NCI-H2196 treated with DMSO at 0.1 percent for 48 hours (cell line): ENCODE measurements around the gene GRIK1.

Experiments used
- DNase-seq: peaks from one replicate; lab custom pipeline; 2025; ENCODE audit not compliant: unreplicated experiment; lab: John Stamatoyannopoulos, UW

Gene GRIK1

DNA sequence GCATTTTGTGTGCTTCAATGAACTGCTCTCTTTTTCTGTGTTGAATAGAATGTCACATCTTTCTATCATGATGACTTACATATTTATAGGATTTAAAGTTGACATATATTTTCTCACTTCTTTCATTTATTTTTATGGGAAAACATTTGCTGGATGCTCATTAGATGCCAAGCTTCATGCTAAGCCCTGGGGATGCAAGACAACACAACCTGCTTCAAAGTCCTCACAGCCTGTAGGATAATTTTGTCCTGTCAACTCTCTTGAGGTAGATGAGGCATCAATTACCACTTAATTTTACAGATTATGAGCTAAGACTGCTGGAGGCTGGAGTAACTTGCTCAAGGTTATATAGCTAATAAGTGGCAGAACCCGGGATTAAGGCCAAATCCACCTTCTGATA lies 264.3 kb downstream of the GRIK1 start:
- no peak for DNase-seq

DNA sequence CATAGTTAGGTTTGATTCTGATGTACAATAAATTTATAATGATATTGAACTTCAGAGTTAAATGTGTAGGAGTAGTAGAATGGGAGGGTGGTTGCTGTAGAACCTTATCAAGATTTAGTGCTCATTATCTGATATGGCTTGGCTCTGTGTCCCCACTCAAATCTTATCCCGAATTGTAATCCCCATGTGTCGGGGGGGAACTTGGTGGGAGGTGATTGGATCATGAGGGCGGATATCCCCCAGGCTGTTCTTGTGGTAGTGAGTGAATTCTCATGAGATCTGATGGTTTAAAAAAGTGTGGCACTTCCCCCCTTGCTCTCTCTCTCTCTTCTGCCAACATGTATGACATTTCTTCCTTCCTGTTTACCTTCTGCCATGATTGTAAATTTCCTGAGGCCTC lies 265.5 kb downstream of the GRIK1 start:
- DNase-seq, result no peak

DNA sequence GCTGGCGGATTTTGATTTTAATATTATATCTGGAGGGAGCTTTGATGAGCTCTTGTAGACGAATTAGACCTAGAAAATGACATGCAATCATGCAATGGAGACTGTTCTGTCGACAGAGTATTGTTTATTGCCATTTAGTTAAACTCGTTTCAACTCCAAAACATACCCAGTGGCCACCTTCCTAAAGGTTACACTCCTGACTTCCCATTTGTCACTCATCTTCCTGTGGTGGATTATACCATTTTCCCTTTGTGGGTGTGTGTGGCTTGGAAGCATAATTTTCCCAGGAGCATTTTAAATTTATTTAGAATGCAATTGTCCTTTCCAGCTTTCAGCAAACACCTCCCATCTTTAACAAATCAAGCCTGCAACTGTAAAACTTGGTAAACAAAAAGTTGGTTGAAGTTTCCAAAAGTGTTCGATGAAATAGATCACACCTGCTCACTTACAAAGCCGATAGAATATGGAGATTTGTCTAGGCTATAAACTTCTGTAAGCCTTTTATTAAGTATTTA lies 266.6 kb downstream of the GRIK1 start:
- no peak for DNase-seq

GRCh38 chr21:29671728-29672127 lies 268.1 kb downstream of the GRIK1 start:
- DNase-seq, result no peak

DNA sequence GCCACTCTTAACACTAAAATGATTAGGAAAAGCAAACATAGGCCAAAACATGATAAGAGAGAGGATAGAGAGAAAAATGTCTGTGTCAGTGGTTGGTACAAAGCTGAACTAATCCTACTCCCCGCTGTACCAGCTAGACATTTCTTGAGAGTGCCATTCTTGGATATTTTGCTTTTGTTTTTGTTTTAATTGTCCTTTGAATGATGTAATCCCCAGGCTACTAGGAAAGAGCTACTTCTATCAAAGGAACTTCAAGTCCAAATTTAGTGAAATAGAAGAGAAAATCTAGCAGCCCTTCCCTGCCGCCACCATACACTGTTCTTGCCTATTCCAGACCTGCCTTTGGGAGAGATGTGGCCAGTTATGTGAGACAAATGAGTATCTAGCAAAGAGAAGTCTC lies 269.6 kb downstream of the GRIK1 start:
- no peak for DNase-seq

- DNase-seq, result no peak
Observed at GRCh38 chr21:29669416-29669815, 270.4 kb downstream of the GRIK1 start.

DNA sequence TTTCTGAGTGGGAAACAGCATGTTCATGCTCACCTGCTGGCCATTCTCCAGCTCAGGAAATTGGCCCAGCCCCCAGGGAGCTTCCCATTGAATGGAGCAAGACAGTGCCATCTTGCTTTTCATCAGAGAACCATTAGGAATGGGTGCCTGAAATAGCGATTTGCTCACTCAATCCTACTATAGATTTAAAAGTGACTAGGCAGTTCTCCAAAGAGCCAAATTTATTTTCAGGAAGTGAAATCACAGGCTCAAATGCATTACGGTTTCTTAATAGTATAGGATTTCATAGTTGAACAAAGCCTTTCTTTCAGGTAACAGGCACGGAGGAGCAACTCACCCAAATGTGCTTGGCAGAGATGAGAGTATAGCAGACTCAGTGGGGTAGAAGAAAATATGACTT lies 272.1 kb downstream of the GRIK1 start:
- DNase-seq, result no peak

- DNase-seq, result no peak
Observed at GRCh38 chr21:29664615-29665014, 275.2 kb downstream of the GRIK1 start.

DNA sequence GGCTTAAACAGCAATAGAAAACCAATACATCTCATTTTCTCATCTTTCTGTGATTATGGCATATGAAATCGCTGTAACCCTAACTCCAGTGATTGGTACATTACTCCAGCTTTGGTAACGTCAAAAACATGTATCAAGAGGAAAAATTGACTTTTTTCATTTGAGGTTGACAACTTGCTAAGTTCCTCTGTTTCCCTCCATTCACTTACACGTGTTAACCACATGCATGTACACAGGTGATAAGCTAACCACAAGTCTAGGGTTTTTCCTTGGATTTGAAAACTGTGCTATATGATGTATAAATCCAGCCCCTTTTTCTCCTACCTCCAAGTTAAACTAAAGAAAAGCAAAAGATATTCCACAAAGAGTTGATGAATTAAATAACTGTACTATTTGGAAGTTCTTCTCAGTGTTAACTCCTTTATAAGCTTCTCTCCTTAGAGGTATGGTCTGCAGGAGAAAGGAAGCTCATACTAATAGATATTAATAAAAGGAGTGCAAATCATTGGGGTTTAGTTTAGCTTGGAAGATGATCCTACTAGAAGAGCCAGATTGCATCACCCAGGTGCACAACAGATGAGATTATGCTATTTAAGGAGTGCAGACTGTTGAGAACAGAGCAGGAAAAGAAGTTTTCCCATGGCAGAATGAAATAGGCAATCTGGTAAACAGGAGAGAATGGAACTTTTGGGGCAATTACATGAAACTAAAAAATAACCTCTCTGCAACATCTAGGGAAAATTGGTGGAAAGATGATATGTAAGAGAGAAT lies 277.9 kb downstream of the GRIK1 start:
- no peak for DNase-seq

DNA sequence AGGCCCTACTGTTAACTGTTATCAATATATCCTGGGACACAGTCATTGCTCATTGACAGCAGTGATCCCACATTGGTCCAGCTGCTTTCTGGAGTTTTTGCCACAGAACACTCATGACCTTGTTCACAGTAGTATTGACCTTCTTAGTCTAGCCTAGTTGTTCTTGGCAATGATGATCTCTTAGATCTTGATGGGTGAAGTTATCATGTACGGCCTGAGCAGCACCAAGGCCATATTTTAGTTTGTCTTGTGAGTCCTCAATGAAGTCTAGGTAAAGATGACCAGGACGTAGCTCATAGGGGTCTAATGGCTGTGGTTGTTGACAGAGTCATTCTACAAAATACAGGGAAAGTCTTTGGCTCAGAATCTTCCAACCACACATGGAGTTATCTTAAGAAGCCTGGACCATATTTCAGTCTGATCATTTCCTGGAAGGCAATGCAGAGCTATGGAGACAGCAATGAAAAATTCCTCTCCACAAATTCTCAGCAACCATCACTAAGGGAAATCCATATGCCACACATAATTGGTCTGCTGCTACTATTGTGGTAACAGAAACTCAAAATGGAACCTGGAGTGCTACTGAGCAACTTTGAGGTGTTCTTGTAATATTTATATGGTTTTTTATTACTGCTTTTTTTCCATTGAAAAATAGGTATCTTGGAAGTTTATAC lies 279.6 kb downstream of the GRIK1 start:
- no peak for DNase-seq

GRCh38 chr21:29658934-29659203 lies 280.9 kb downstream of the GRIK1 start:
- DNase-seq, result no peak

DNA sequence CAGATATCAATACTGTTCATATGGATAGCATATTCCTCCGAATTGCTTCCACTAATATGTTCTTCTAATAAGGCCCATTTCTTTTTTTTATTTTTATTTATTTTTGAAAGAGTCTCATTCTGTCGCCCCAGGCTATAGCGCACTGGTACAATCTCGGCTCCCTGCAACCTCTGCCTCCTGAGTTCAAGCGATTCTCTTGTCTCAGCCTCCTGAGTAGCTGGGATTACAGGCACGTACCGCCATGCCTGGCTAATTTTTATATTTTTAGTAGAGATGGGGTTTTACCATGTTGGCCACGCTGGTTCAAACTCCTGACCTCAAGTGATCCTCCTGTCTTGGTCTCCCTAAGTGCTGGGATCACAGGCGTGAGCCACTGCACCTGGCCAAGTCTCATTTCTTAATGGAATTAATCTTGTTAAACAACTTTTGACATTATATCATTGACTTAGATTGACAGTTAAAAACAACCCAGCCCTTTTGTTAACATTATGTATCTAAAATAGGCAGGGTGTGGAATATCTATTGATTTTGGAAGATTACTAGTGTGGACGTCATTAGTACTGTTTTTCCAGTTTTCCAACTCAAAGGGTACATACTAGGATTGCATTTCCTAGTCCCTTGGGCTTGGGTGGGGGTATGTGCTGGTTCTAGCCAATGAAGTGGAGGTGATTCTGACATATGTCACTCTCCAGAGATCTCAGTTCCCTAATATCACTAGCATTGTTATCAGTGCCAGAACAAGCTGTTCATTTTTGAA lies 281.4 kb downstream of the GRIK1 start:
- DNase-seq, result no peak

- no peak for DNase-seq
Observed at GRCh38 chr21:29657240-29657989, 282.4 kb downstream of the GRIK1 start.

DNA sequence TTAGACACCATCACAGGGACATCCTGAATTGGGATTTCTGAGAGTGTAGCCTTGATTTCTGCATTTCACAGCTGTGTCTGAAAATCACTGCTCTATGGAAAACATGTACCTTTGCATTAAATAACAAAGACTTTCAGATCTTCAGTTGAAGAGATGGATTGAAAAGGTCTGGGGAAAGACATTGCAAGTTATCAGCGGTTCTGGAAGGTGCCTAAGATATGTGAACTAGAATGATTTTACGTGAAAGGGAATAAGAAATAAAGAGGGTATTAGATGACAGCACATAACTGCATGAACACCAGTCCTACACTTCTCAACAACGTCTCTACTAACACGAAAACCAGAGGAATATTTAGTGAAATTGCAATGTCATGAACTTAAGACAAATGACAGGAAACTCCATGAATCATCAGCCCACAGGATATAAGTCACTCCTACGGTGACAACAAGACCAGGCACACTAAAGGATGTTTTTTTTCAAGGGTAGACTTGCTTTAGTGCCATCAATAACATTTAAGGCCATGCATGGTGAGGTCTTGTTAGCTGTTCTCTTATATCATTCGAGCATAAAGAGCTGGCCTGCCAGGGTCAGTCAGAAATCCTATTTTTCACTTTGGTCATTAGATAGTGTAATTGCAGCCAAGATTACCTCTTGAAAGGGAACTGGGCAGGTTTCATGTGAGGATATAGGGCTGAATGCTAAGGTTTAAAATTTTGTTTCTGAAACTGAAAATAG lies 283.1 kb downstream of the GRIK1 start:
- DNase-seq, result no peak

DNA sequence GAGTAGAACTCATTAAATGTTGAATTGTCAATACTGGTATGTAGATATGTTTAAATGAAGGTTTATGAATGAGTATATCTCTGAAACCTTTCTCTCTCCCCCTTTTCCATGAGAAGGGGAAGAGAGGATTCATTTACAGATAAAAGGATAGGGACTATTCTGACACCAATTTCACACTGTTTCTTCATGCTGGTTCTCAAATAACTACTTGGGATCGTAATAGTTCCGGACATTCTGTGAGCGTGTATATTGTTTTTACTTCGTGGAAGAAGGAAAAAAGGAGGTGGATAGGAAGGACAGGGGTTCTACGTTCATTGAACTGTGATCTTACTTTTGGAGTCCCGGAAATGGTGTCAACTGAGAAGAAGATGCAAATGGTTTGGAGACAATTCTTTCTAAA lies 284.2 kb downstream of the GRIK1 start:
- DNase-seq, result no peak

DNA sequence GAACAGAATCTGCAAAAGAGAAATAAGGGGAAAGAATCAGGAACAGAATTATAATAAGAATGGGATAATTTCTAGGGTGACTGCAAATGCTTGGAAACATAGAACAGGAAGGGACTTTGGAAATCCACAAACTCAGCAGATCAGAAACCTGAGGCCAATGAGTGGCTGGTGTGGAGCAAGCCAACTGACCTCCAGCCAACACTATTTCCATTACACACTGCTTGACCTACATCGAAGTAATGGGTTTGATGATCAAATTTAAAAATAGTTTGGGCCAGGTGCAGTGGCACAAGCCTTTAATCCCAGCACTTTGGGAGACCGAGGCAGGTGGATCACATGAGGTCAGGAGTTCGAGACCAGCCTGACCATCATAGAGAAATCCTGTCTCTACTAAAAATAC lies 284.9 kb downstream of the GRIK1 start:
- DNase-seq, result no peak

DNA sequence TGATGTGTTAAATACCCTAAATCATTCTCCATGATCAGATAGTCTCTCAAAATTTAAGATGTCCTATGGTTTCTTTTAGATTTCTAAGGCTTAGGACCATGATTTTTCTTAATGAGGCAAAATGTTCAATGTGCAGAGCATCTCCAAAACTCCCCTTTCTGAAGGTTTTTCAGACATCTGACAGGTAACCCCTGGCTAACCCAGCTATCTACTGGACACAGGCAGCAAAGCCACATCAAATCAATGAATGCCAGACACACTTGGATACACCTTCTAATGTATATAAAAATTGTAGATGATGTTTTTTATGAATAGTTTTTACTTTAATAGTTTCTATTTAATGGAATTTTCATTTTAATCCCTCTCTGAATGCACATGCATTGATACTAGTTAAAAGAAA lies 285.6 kb downstream of the GRIK1 start:
- DNase-seq, result no peak

- DNase-seq, result no peak
Observed at GRCh38 chr21:29650523-29651022, 289.2 kb downstream of the GRIK1 start.

DNA sequence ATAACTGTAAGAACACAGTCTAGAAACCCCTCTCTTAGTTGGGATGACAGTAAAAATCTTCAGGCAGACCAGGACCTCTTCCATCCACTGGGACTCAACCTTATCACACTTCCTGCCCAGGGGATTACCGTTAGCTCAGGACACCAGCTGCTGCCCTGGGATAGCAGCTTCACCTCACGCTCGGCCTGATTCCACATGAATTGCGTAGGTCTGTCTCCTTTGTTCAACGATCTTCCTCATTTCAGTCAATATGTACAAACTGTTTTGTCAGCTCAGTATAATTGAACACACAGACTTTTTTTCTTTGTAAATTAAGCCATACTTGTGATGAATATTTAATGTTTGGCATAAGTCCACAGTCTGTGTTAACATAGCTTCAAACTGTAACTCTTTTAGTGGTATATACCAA lies 290.4 kb downstream of the GRIK1 start:
- DNase-seq, result no peak

DNA sequence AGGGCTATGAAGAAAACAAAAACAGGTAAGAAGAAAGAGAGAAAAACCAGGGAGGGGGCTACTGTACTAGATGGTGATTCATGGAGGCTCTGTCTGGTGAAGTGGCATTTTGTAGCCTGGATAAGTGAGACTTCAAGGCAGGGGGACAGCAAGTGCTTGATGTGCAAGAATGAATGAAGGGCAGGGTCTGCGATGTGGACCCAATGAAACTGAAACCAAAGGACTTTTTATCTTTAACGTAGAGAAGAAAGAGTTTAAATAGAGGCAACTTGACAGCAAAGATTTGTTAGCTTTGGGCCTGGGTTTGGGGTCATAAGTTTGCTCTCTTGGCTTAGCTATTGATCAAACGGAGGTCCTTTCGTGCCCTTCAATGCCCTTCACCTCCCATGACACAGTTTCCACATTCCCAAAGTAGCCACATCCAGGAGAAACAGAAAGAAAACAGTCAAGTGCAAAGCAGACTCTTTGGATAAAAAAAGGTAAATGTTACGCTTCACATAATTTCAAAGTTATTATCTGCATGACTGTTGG lies 291.0 kb downstream of the GRIK1 start:
- DNase-seq, result no peak
